ENCODE data around the gene SLPI. TPM values are rescaled to one million over a fixed set of nuclear protein-coding genes. Genes with fewer than 3 reads are reported as not detected.

The SLPI gene
- total and polyA plus RNA-seq, 2 donors (not counting 3 experiments of a cell fraction or from before 2014, with no cell fraction given) = not detected

GRCh38 chr20:45246109-45246508, 8.3 kb downstream of the SLPI start:
- BruUV-seq (replicated peaks) = no TSS peak
- no peaks in the 10 kb centered on the region for H3K79me2 ChIP-seq (ENCODE audit: control insufficient read depth, insufficient read depth, low read length)
- H3K27me3 ChIP-seq (ENCODE audit: control insufficient read depth in 2 of 2, insufficient read depth in 2 of 2, low read length in 2 of 2) = peaks cover 11 to 21% of the 10 kb centered on the region in 2 experiments
- no peak for TF ChIP-seq POLR2AphosphoS5 (IDR thresholded peaks at IDR 0.05; ENCODE audit: insufficient read depth, low read depth, low read length)
- no peak for TF ChIP-seq CTCF (IDR thresholded peaks at IDR 0.05; ENCODE audit: extremely low read depth in 1 of 2, insufficient read depth in 1 of 2, low read depth in 1 of 2, low read length in 2 of 2)
- no peak for TF ChIP-seq EZH2 (IDR thresholded peaks at IDR 0.05; ENCODE audit: borderline replicate concordance, low read depth, low read length, severe bottlenecking)
- no peak for TF ChIP-seq MAX (IDR thresholded peaks at IDR 0.05; ENCODE audit: insufficient read depth, insufficient read length)
- TF ChIP-seq MYC (IDR thresholded peaks at IDR 0.05; ENCODE audit: low read depth, low read length) = no peak
- no peak overlapping the region for H3K27ac ChIP-seq (ENCODE audit: insufficient read depth, low read depth, low read length)
- H3K9ac ChIP-seq (replicated peaks; ENCODE audit: extremely low read depth, insufficient read depth, low read length) = no peak overlapping the region
- H3K4me1 ChIP-seq (ENCODE audit: control insufficient read depth, extremely low read depth, insufficient read depth, low read length) = no peaks in the 10 kb centered on the region
- no peaks in the 10 kb centered on the region for H3K36me3 ChIP-seq (ENCODE audit: control insufficient read depth in 2 of 2, extremely low read depth in 1 of 2, insufficient read depth in 2 of 2, low read length in 2 of 2)
- ChIA-PET CTCF (interaction anchor here (1.1 to 1.5 kb wide), 2 partner anchors 8 to 202 kb away, joined by 3 to 4 read pairs; partner anchors contain the start of gene SLPI), POLR2A (no interaction called here)
- DNase-seq (ENCODE audit: low read depth, low spot score) (no peak), FAIRE-seq (no peak)
- H3K4me2 ChIP-seq (ENCODE audit: insufficient read depth, low read length) = no peak overlapping the region
- dilution Hi-C loops (cut with MboI; ENCODE audit: extremely low pct_ligation_motif_present, low sequenced_read_pairs) (no loop called here), intact Hi-C loops (cut with micrococcal nuclease) (no loop called here)
- H2AFZ ChIP-seq (ENCODE audit: low read depth, low read length) = no peak overlapping the region
- H3K9me3 ChIP-seq (replicated peaks; ENCODE audit: control insufficient read depth, insufficient read depth, low read length) = no peaks in the 10 kb centered on the region
- no peaks in the 10 kb centered on the region for H4K20me1 ChIP-seq (replicated peaks; ENCODE audit: control insufficient read depth, extremely low read depth, insufficient read depth, low read length)
- no peak overlapping the region for H3K4me3 ChIP-seq (replicated peaks in 1 of 3; ENCODE audit: insufficient read depth in 1 of 3, low read depth in 1 of 3, low read length in 3 of 3)
- no peaks in the 10 kb centered on the region for H3K9me1 ChIP-seq (replicated peaks; ENCODE audit: control insufficient read depth, extremely low read depth, insufficient read depth, low read length)

GRCh38 chr20:45238139-45238538, 16.2 kb downstream of the SLPI start:
- Histone ChIP-seq H4K20me1 (replicated peaks; ENCODE audit: control insufficient read depth, extremely low read depth, insufficient read depth, low read length) (no peaks in the 10 kb centered on the region), H3K9me3 (replicated peaks; ENCODE audit: control insufficient read depth, insufficient read depth, low read length) (no peaks in the 10 kb centered on the region), H3K36me3 (ENCODE audit: control insufficient read depth in 2 of 2, extremely low read depth in 1 of 2, insufficient read depth in 2 of 2, low read length in 2 of 2) (no peaks in the 10 kb centered on the region), H3K79me2 (ENCODE audit: control insufficient read depth, insufficient read depth, low read length) (no peaks in the 10 kb centered on the region), H3K27me3 (ENCODE audit: control insufficient read depth in 2 of 2, insufficient read depth in 2 of 2, low read length in 2 of 2) (peaks cover 6 to 10% of the 10 kb centered on the region in 2 experiments), H3K4me1 (ENCODE audit: control insufficient read depth, extremely low read depth, insufficient read depth, low read length) (no peaks in the 10 kb centered on the region), H3K9ac (replicated peaks; ENCODE audit: extremely low read depth, insufficient read depth, low read length) (no peak overlapping the region), H3K4me3 (replicated peaks in 1 of 3; ENCODE audit: insufficient read depth in 1 of 3, low read depth in 1 of 3, low read length in 3 of 3) (no peak overlapping the region), H3K9me1 (replicated peaks; ENCODE audit: control insufficient read depth, extremely low read depth, insufficient read depth, low read length) (no peaks in the 10 kb centered on the region), H3K4me2 (ENCODE audit: insufficient read depth, low read length) (no peak overlapping the region), H2AFZ (ENCODE audit: low read depth, low read length) (no peak overlapping the region), H3K27ac (ENCODE audit: insufficient read depth, low read depth, low read length) (no peak overlapping the region)
- dilution Hi-C loops (cut with MboI; ENCODE audit: extremely low pct_ligation_motif_present, low sequenced_read_pairs) (no loop called here), intact Hi-C loops (cut with micrococcal nuclease) (loop anchor here (5.0 kb wide), 1 partner anchor 54 kb away; no protein-coding TSS in a partner anchor)
- TF ChIP-seq GATA2 (IDR thresholded peaks at IDR 0.05; ENCODE audit: insufficient read depth, insufficient read length, low read depth, low read length) (no peak), POLR2AphosphoS5 (IDR thresholded peaks at IDR 0.05; ENCODE audit: insufficient read depth, low read depth, low read length) (no peak), MAX (IDR thresholded peaks at IDR 0.05; ENCODE audit: insufficient read depth, insufficient read length) (no peak), MYC (IDR thresholded peaks at IDR 0.05; ENCODE audit: low read depth, low read length) (no peak), FOS (IDR thresholded peaks at IDR 0.05; ENCODE audit: borderline replicate concordance, insufficient read depth, low read length) (no peak), POLR2A (IDR thresholded peaks at IDR 0.05; ENCODE audit: low read depth, low read length) (no peak), JUN (IDR thresholded peaks at IDR 0.05; ENCODE audit: borderline replicate concordance, insufficient read depth, insufficient read length, low read depth) (no peak), CTCF (IDR thresholded peaks at IDR 0.05; ENCODE audit: extremely low read depth in 1 of 2, insufficient read depth in 1 of 2, low read depth in 1 of 2, low read length in 2 of 2) (no peak), EZH2 (IDR thresholded peaks at IDR 0.05; ENCODE audit: borderline replicate concordance, low read depth, low read length, severe bottlenecking) (no peak)
- CTCF ChIA-PET = interaction anchor here (2.2 kb wide), 1 partner anchor 53 kb away, joined by 11 read pairs; no protein-coding TSS in a partner anchor
- no peak for FAIRE-seq
- no TSS peak for BruUV-seq (replicated peaks)
- POLR2A ChIA-PET = no interaction called here
- DNase-seq (ENCODE audit: low read depth, low spot score) = no peak

Measured in endothelial cell of umbilical vein (primary cell).